ENCODE results near the gene IQSEC1. TPM values are rescaled to one million over a fixed set of nuclear protein-coding genes. Genes with fewer than 3 reads are reported as not detected.

The IQSEC1 gene
- polyA plus RNA-seq, 2 of the 4 experiments (the other 2 are of a cell fraction) = 3.7 to 10.7 TPM

DNA sequence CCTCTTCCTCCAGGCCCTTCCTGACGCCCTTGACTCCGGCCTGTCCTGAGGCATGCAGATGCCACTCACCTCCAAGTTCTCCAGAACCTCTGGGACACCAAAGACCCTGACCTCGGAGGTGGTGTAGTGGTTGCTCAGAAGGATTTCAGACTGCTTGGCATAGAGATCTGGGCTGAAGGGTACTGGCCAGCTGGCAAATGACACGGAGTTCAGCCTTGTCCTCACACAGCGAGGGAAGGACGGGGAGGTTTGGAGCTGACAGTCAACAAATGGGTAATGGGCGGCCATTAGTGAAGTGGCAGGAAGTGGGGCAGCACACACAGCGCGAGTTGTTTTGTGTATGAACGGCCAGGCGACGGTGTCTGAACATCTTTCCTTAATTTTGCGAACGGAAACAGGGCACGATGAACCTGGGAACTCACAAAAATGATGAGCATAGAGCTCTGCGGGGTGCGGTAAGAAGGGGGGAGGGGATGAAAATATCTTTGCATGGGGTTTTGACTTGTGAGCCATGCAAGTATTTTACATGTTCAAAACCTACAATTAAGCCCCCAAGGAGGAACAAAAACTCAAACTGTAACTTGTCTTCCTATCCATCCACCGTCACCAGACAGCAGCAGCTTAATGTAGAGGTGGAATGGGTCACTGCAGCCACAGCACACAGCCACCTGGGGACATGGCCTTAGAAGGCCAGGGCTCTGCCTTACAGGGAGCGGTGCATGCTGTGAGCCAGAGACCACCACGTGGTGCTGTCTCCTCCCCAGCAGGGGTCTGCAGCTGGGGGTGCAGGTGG is 188.2 kb downstream of the IQSEC1 start:
- H3K27ac ChIP-seq = no peak overlapping the region
- no peak for ATAC-seq

DNA sequence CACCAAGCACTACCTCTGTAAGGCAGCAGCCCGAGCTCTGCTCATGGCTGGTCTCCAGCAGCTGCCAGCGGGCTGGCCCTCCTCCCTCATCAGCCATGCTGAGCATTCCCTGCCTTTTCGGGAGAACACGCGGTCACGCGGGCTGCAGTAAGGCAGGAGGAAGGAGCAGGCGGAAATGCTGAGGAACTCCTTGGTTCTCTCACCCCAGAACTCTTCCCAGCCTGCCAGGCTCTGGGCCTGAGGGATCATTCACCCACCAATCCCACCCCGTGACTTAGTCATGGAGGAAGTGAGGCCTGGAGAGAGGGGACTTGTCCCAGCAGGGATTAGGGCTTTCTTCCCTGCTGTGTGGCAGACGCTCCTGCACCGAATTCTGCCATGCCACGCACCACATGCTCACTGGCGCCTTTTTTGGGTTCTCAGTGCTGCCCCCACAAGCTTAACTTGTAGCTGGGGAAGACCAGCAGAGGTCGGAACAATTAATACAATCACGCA is 189.0 kb downstream of the IQSEC1 start:
- no peak overlapping the region for H3K4me2 ChIP-seq
- ChIA-PET CTCF (interaction anchor here (0.5 to 2.6 kb wide), 7 partner anchors 7 to 61 kb away, joined by 3 to 18 read pairs (median 3); no protein-coding TSS in a partner anchor), POLR2A (no interaction called here)
- 75% methylated on average over 15 of the region's 15 CpGs for WGBS (ENCODE audit: missing lambda C conversion rate)
- H3K9me3 ChIP-seq = no peaks in the 10 kb centered on the region
- no peak for FAIRE-seq
- no peaks in the 10 kb centered on the region for H3K4me1 ChIP-seq
- no peak; a peak in 1 of 6 replicates for ATAC-seq
- no peak overlapping the region for H3K4me3 ChIP-seq
- DNase-seq (ENCODE audit: low read depth in 1 of 2, low spot score in 1 of 2) = no peak
- TF ChIP-seq KDM1A (IDR thresholded peaks at IDR 0.05; ENCODE audit: low read depth) (no peak), EHMT2 (IDR thresholded peaks at IDR 0.05; ENCODE audit: low read depth) (no peak), EHF (CRISPR knock-in tag; IDR thresholded peaks at IDR 0.05) (no peak), RAD21 (conservative IDR thresholded peaks at IDR 0.05 in 1 of 2, IDR thresholded peaks at IDR 0.05 in 1 of 2) (no peak), HEYL (CRISPR knock-in tag; IDR thresholded peaks at IDR 0.05) (no peak), FOXS1 (CRISPR knock-in tag; IDR thresholded peaks at IDR 0.05) (no peak), CEBPB (IDR thresholded peaks at IDR 0.05) (no peak), SREBF2 (IDR thresholded peaks at IDR 0.05) (no peak), BHLHE40 (IDR thresholded peaks at IDR 0.05; ENCODE audit: low read depth, low read length) (no peak), ESRRA (IDR thresholded peaks at IDR 0.05; ENCODE audit: borderline replicate concordance, low read length) (no peak), CHD2 (IDR thresholded peaks at IDR 0.05; ENCODE audit: low read length, partially characterized antibody) (no peak)
- TF ChIP-seq, protein P1, sequence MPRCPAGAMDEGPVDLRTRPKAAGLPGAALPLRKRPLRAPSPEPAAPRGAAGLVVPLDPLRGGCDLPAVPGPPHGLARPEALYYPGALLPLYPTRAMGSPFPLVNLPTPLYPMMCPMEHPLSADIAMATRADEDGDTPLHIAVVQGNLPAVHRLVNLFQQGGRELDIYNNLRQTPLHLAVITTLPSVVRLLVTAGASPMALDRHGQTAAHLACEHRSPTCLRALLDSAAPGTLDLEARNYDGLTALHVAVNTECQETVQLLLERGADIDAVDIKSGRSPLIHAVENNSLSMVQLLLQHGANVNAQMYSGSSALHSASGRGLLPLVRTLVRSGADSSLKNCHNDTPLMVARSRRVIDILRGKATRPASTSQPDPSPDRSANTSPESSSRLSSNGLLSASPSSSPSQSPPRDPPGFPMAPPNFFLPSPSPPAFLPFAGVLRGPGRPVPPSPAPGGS (IDR thresholded peaks at IDR 0.05) = no peak
- TF ChIP-seq, protein P2, sequence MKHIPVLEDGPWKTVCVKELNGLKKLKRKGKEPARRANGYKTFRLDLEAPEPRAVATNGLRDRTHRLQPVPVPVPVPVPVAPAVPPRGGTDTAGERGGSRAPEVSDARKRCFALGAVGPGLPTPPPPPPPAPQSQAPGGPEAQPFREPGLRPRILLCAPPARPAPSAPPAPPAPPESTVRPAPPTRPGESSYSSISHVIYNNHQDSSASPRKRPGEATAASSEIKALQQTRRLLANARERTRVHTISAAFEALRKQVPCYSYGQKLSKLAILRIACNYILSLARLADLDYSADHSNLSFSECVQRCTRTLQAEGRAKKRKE (CRISPR knock-in tag; IDR thresholded peaks at IDR 0.05; ENCODE audit: low read depth) = no peak
- H3K27ac ChIP-seq = no peak overlapping the region

More for the DNA sequence above, 188.2 kb downstream of the IQSEC1 start:
- DNase-seq (ENCODE audit: low read depth in 1 of 2, low spot score in 1 of 2) (no peak), FAIRE-seq (no peak)
- Histone ChIP-seq H3K4me3 (no peak overlapping the region), H3K9me3 (no peaks in the 10 kb centered on the region), H3K4me2 (no peak overlapping the region), H3K4me1 (no peaks in the 10 kb centered on the region)
- no peak for TF ChIP-seq BHLHE40 (IDR thresholded peaks at IDR 0.05; ENCODE audit: low read depth, low read length)
- TF ChIP-seq EHMT2 (IDR thresholded peaks at IDR 0.05; ENCODE audit: low read depth) = no peak
- no peak for TF ChIP-seq MYC (IDR thresholded peaks at IDR 0.05; ENCODE audit: borderline replicate concordance, low read length)
- no peak for TF ChIP-seq FOSL2 (IDR thresholded peaks at IDR 0.05)
- no peak for TF ChIP-seq FOSL2 (CRISPR knock-in tag; IDR thresholded peaks at IDR 0.05)
- TF ChIP-seq NR3C1 (IDR thresholded peaks at IDR 0.05) = no peak
- no peak for TF ChIP-seq RAD21 (conservative IDR thresholded peaks at IDR 0.05 in 1 of 2, IDR thresholded peaks at IDR 0.05 in 1 of 2)
- no peak for TF ChIP-seq HDAC2 (IDR thresholded peaks at IDR 0.05)
- TF ChIP-seq EHF (CRISPR knock-in tag; IDR thresholded peaks at IDR 0.05) = no peak
- no peak for TF ChIP-seq SMC3 (IDR thresholded peaks at IDR 0.05)
- TF ChIP-seq HOXB5 (CRISPR knock-in tag; IDR thresholded peaks at IDR 0.05) = no peak
- TF ChIP-seq, protein P3, sequence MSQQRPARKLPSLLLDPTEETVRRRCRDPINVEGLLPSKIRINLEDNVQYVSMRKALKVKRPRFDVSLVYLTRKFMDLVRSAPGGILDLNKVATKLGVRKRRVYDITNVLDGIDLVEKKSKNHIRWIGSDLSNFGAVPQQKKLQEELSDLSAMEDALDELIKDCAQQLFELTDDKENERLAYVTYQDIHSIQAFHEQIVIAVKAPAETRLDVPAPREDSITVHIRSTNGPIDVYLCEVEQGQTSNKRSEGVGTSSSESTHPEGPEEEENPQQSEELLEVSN (IDR thresholded peaks at IDR 0.05; ENCODE audit: borderline replicate concordance, low read depth) = no peak
- TF ChIP-seq CBX2 (IDR thresholded peaks at IDR 0.05; ENCODE audit: borderline replicate concordance, low read depth) = no peak
- no peak for TF ChIP-seq ESRRA (IDR thresholded peaks at IDR 0.05; ENCODE audit: borderline replicate concordance, low read length)
- TF ChIP-seq HOXA7 (CRISPR knock-in tag; IDR thresholded peaks at IDR 0.05) = no peak
- TF ChIP-seq KDM5A (IDR thresholded peaks at IDR 0.05) = no peak
- TF ChIP-seq HOXB13 (CRISPR knock-in tag; IDR thresholded peaks at IDR 0.05; ENCODE audit: low read depth) = no peak
- 83% methylated on average over 20 of the region's 20 CpGs for WGBS (ENCODE audit: missing lambda C conversion rate)
- POLR2A ChIA-PET = no interaction called here
- CTCF ChIA-PET = interaction anchor here (0.9 to 3.6 kb wide), 4 partner anchors 14 to 44 kb away, joined by 3 to 11 read pairs (median 6); partner anchors contain the start of gene RPL32

Data from A549 (cell line).